NB4 (cell line): ENCODE measurements around the gene PCYT1A.

ENCODE experiments used
- DNase-seq: peaks from one replicate; pipeline ENCODE4 v3.0.0; 2010; ENCODE audit warnings: low read depth
- H3K4me3 ChIP-seq: one replicate; pipeline ENCODE4 v1.5.1; 2011; ENCODE audit warnings: mild to moderate bottlenecking, low read depth, low read length, moderate library complexity
- CTCF ChIP-seq: IDR thresholded peaks from one replicate; pipeline ENCODE4 v1.5.1; 2012; ENCODE audit warnings: low read depth, low read length
- MAX ChIP-seq: IDR thresholded peaks from 2 replicates; pipeline ENCODE4 v1.6.1; 2011; ENCODE audit warnings: low read depth, low read length
- MYC ChIP-seq: IDR thresholded peaks from 2 replicates; pipeline ENCODE4 v1.6.1; 2011; ENCODE audit warnings: low read depth, low read length
- POLR2A ChIP-seq: IDR thresholded peaks from 2 replicates; pipeline ENCODE4 v1.6.1; 2011; ENCODE audit warnings: mild to moderate bottlenecking; ENCODE audit not compliant: insufficient read length; ENCODE audit errors: extremely low read depth

PCYT1A gene

DNA sequence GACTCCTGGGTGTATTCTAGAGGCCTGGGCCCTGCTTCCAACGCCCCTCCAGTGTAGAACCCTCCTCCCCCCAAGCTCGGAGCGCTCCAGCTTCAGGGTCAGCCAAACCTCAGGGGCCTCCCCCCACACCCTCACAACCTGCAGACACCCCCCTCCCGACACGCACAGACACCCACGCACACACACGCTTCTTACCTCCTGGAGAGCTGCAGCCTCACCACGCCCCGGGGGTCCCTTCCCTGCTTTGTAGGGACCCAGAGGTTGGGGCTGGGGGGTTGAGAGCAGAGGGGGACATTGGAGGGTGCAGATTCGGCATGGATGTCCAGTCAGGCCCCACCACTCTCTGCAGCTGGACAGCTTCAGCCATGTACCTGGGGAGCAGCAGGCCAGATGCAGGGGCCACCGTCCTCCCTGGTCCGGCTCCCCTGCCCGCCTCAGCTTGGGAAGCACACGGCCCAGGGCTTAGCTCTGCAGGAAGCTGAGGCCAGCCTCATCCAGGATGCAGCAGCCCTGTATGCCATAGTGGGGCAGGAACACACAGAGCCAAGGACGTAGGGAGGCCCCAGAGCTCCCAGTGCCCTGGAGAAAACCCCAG lies 89.3 kb downstream of the PCYT1A start:
- TF ChIP-seq MAX (no peak), MYC (no peak), POLR2A (no peak), CTCF (no peak)
- H3K4me3 ChIP-seq = no peak overlapping the region
- DNase-seq = no peak

DNA sequence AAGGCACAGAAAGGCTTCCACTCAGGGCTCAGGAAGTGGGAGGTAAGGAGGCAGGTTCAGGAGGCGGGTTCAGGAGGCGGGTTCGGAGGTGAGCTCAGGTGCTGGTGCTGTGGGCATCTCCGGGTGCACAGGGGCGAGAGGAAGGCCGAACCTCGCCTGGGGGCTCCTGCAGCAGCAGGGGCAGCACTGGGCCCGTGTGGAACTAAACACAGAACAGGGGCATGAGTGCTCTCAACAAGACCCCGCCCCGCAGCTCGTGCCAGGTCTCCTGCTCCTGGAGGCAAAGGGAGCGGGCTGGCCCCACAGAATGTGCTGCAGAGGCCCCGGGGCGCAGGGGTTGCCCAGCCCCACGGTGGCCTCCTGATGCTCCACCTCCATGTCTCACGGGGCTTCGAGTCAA lies 90.0 kb downstream of the PCYT1A start:
- DNase-seq = no peak
- TF ChIP-seq MYC = no peak
- no peak for TF ChIP-seq MAX
- TF ChIP-seq POLR2A = no peak
- TF ChIP-seq CTCF = no peak

DNA sequence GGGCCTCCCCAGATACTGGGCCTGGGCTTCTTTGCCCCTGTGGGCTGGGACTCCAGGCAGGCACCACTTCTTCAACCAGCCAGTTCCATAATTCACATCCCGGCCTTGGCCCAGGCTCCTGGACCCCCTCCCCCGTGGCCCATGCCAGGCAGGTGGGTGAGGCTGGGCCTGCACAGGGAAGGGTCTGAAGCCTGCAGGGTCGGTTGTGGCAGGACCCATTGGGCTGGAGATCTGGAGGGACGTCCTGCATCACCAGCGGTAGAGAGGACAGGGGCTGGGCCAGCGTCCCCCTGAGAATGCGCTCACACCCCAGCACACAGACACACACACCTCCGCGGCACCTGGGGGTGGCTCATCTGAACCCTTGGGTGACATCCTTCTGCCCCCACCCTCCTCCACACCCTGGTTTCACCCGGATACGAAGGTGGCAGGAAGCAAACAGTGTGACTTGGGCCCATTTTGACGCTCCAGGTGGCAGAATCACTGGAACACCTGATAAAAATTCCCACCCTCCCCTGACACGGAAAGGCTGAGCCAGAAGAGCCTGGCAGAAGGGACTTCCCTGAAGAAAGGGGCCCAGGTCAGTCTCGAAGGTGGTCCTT lies 91.8 kb downstream of the PCYT1A start:
- DNase-seq = no peak
- H3K4me3 ChIP-seq = no peak overlapping the region
- TF ChIP-seq MAX = no peak
- TF ChIP-seq CTCF = no peak
- no peak for TF ChIP-seq MYC
- no peak for TF ChIP-seq POLR2A

More for the DNA sequence above, 90.0 kb downstream of the PCYT1A start:
- H3K4me3 ChIP-seq = no peak overlapping the region

DNA sequence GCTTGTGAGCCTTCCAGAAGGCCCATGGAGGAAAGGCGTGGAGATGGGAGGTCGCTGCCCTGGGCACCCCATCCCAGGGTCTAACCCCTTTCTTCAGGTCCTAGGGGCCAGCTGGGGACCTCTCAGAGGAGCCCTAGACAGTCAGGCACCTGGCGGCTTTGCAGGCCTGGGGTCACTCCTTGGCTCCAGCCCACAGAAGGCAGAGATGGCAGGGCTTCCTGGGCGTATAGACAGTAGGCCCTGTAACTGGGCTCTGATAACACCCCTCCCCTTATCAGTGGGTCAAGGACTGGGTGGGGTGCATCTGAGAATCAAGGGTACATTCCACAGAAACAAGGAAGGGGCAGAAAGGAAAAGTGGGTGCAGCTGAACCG lies 93.0 kb downstream of the PCYT1A start:
- DNase-seq = no peak
- no peak overlapping the region for H3K4me3 ChIP-seq
- TF ChIP-seq POLR2A = no peak

DNA sequence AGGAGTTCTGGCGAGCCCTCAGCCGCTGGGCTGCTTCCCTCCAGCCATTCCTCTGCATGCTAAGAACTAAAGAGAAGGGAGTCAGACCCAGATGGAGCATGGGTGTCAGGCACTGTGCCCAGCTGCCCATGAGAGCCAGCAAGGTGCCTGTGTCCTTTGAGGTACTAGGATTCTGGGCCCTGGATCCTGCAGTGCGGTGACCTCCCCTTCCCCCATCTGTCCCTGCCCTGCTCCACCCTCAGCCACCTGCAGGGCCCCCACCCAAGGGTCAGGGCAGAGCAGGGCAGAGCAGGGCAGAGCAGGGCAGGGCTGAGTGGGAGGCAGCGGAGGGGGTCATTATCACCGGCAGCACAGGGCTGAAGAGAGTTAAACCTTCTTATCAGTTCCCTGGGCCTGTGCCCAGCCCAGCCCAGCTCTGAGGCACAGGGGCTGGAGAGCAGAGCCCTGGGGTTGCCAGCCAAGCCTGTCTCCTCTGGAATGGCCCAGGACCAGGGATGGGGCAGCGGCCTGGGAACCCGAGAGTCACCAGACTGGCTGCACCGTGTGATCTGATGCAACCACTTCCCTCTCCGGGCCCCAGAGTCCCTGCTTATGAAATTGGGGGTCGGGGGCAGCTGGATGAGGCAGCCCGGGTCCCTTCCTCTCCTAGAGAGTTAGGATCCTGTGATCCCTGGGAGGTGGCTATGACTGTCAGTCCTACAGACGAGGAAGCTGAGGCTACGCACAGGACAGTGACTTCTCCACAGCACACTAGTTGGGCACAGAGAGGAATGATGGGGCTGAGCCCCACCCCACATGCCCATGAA lies 93.6 kb downstream of the PCYT1A start:
- TF ChIP-seq POLR2A = no peak
- no peak for TF ChIP-seq MYC
- TF ChIP-seq CTCF = no peak
- TF ChIP-seq MAX = no peak
- H3K4me3 ChIP-seq = no peak overlapping the region
- peak; percentile 61 for DNase-seq

DNA sequence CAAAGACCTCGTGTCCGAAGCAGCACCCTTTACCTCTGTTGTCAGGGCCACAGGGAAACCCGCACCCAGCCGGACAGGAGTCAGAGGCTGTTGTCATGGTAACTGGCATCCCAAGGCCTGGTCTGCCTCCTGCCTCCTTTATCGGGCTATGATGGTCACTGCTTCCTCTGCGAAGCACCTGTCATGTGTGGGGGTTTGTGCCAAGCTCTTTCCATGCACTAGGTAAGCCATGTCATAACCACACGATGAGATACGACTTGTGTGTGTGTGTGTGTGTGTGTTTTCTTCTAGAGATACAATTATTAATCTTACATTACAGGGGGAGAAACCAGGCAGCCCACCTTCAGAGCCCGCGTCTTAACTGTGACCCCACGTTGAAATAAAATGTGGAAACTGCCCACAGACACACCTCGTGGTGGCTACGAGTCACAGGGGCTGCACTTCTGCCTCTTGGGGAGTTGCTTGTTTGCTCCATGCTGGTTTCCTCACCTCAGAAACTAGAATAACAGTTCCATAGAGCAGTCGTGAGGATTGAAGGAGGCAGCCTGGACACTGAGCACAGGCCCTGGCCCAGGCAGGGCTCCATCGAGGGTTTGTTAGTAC lies 94.3 kb downstream of the PCYT1A start:
- TF ChIP-seq POLR2A (no peak), MYC (no peak), CTCF (no peak), MAX (no peak)
- no peak overlapping the region for H3K4me3 ChIP-seq
- peak; percentile 56 for DNase-seq
